Heart left ventricle (tissue), 16 donors: ENCODE results near the gene ERI3. TPM values are rescaled to one million over a fixed set of nuclear protein-coding genes. Genes with fewer than 3 reads are reported as not detected.

Source experiments
- ATAC-seq, 4 donors: fragments of 200-7000 bp; cut with Tn5 transposase; one replicate each; pipeline ENCODE4 v1.9.1; 2020 to 2022; ENCODE audit warnings: moderate library complexity in 4 of 4, mild to moderate bottlenecking in 3 of 4, moderate number of reproducible peaks in 1 of 4
- DNase-seq, 5 donors: peaks; one replicate each; pipeline ENCODE4 v3.0.0-alpha.2; 2020
- H3K27ac ChIP-seq, 12 donors: fragments of 200-600 bp; sonication (generic) in 4 of 12; one replicate each; pipeline versions ENCODE4 v1.5.0 to v1.8.0; 2016 to 2022; ENCODE audit warnings: mild to moderate bottlenecking in 2 of 12
- H3K27me3 ChIP-seq, 9 donors: fragments of 200-600 bp; sonication (generic) in 2 of 9; one replicate each; pipeline versions ENCODE4 v1.5.1 to v1.8.0; 2016 to 2022; ENCODE audit warnings: mild to moderate bottlenecking in 3 of 9
- H3K36me3 ChIP-seq, 9 donors: fragments of 200-600 bp; sonication (generic) in 2 of 9; one replicate each; pipeline versions ENCODE4 v1.5.0 to v1.8.0; 2018 to 2022; ENCODE audit warnings: mild to moderate bottlenecking in 2 of 9
- H3K4me1 ChIP-seq, 12 donors: fragments of 200-600 bp; sonication (generic) in 4 of 12; one replicate each; pipeline versions ENCODE4 v1.5.0 to v1.8.0; 2016 to 2022; ENCODE audit warnings: mild to moderate bottlenecking in 3 of 12
- H3K4me3 ChIP-seq, 12 donors: fragments of 200-600 bp; sonication (generic) in 4 of 12; one replicate each; pipeline versions ENCODE4 v1.5.0 to v1.8.0; 2017 to 2022; ENCODE audit warnings: mild to moderate bottlenecking in 9 of 12, moderate library complexity in 4 of 12
- H3K9me3 ChIP-seq, 12 donors: fragments of 200-600 bp; sonication (generic) in 4 of 12; one replicate each; pipeline versions ENCODE4 v1.5.0 to v1.8.0; 2016 to 2022; ENCODE audit warnings: mild to moderate bottlenecking in 1 of 12
- CTCF ChIP-seq, 12 donors: fragments of 200-600 bp; sonication (generic) in 4 of 12; IDR thresholded peaks; one replicate each; pipeline versions ENCODE4 v1.5.0 to v1.8.0; 2018 to 2022; ENCODE audit warnings: antibody characterized with exemption in 12 of 12, mild to moderate bottlenecking in 5 of 12
- POLR2A ChIP-seq, 2 donors: fragments of 450-650 bp; IDR thresholded peaks; one replicate each; pipeline ENCODE4 v1.6.1; 2017; ENCODE audit warnings: antibody characterized with exemption in 2 of 2, mild to moderate bottlenecking in 2 of 2, moderate library complexity in 2 of 2
- WGBS, 4 donors: extraction: QIAGEN DNeasy Blood & Tissue Kit in 2 of 4; methylation state at CpG; one replicate each; pipeline versions ENCODE4 v1.1.5 to v1.1.7; 2013 to 2018; 5-methylcytosine and 5-hydroxymethylcytosine counted together
- intact Hi-C, 10 donors: fragments of 100-400 bp; cut with DNase I; formaldehyde crosslinking; loops; one replicate each; pipeline versions ENCODE4 v1.11.1 to v1.14.2; 2022
- polyA plus RNA-seq, 2 donors: library from polyadenylated mRNA; stranded (reverse); fragments of 200-250 nt; gene quantifications; one replicate each; pipeline ENCODE4 v1.2.3, GENCODE V29; 2013
- total RNA-seq, 9 donors: library from RNA; depleted of rRNA in 2 of 9; stranded (reverse); fragments of >200 nt in 2 of 9; fragmentation: NEBNext Ultra II Directional in 3 of 9; extraction: Animal tissue kit (Norgen Biotek cat#: 25700) in 3 of 9; gene quantifications; one replicate each; pipeline versions ENCODE4 v1.1.0 to v1.2.4, GENCODE V29; 2016 to 2023
- donor health status: ischemic (EF 13 %, LVEDD 7.1; RV severe dilation, severe dysfunction).
- donor health status: healthy with polysubstance abuse.
- donor health status: DM: no; HTN: yes; CAD: no.
- donor health status: DM: no; HTN: no; CAD: no.
- donor health status: ischemic (EF 25% LVEDD 6.9; RV normal size, moderate dysfunction).
- donor health status: ischemic (EF 25% LVEDD 5.7; RV mildly dilated, moderate dysfunction).
- donor health status: healthy.
- donor health status: DM: yes; HTN: yes; CAD: no.
- donor health status: ischemic (EF 35%, LVEDD 5.7; RV mildly dilated, moderate dysfunction).
- donor health status: nonischemic (EF 11% LVEDD 7.7; RV severe dilation, severe dysfunction).
- donor health status: DM: yes; HTN: yes; CAD: no.
- donor health status: PGD.
- donor health status: ischemic (EF 29% LVEDD 5.4; RV normal size, mild dysfunction).
- donor health status: nonischemic (EF 23%, LVEDD 6.1; RV moderate dilation, normal function).

The ERI3 gene
- total and polyA plus RNA-seq, 11 donors: 29.8 to 68.9 (median 48.0) TPM

- peaks cover 0 to 87% (median 62%) of the 10 kb centered on the region in 9 donors for H3K36me3 ChIP-seq
- intact Hi-C loops: no loop called here
- H3K27me3 ChIP-seq: no peaks in the 10 kb centered on the region
- H3K4me1 ChIP-seq: no peaks in the 10 kb centered on the region
- H3K4me3 ChIP-seq: no peak overlapping the region
- ATAC-seq: no peak
- no peak for DNase-seq
- no peaks in the 10 kb centered on the region for H3K9me3 ChIP-seq
- H3K27ac ChIP-seq: no peak overlapping the region
- no peak for TF ChIP-seq POLR2A (IDR thresholded peaks at IDR 0.05)
- no peak for TF ChIP-seq CTCF (IDR thresholded peaks at IDR 0.05)
- 95 to 99% (median 97%) methylated on average over 1 of the region's 1 CpG for WGBS, 4 donors
Measured at GRCh38 chr1:44303532-44303931, 51.5 kb downstream of the ERI3 start.

DNA sequence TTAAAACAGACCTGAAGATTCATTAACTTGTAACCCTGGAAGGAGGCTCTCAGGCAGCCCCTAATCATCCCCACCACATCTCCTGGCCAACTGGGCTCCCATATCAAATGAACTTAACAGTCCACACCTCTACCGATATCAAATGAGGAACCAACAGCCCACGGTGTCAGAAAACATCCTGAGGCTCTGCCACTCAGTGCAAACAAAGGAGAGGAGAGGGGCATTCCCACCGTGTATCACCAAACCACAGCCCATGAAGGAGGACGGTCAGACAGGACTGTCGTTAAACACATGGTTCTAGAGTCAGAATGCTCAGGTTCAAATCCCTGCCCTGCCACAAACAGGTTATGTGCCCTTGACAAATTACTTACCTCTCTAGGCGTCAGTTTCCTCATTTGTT lies 52.5 kb downstream of the ERI3 start:
- TF ChIP-seq POLR2A (IDR thresholded peaks at IDR 0.05) (no peak), CTCF (IDR thresholded peaks at IDR 0.05) (no peak)
- Histone ChIP-seq H3K9me3 (no peaks in the 10 kb centered on the region), H3K27me3 (no peaks in the 10 kb centered on the region), H3K36me3 (peaks cover 0 to 85% (median 62%) of the 10 kb centered on the region in 9 donors), H3K4me1 (no peaks in the 10 kb centered on the region), H3K27ac (no peak overlapping the region), H3K4me3 (no peak overlapping the region)
- DNase-seq (no peak), ATAC-seq (no peak)
- intact Hi-C loops: no loop called here
- 81 to 91% (median 89%) methylated on average over 6 of the region's 6 CpGs for WGBS, 4 donors

- Histone ChIP-seq H3K9me3 (no peaks in the 10 kb centered on the region), H3K27me3 (no peaks in the 10 kb centered on the region), H3K36me3 (peaks cover 0 to 85% (median 62%) of the 10 kb centered on the region in 9 donors), H3K4me1 (no peaks in the 10 kb centered on the region), H3K4me3 (no peak overlapping the region), H3K27ac (no peak overlapping the region)
- ATAC-seq (no peak), DNase-seq (no peak)
- WGBS, 4 donors: 93 to 98% (median 95%) methylated on average over 5 of the region's 5 CpGs
- intact Hi-C loops: no loop called here
- TF ChIP-seq POLR2A (IDR thresholded peaks at IDR 0.05) (no peak), CTCF (IDR thresholded peaks at IDR 0.05) (no peak)
Measured at GRCh38 chr1:44301442-44301841, 53.6 kb downstream of the ERI3 start.

- Histone ChIP-seq H3K4me1 (no peaks in the 10 kb centered on the region), H3K9me3 (no peaks in the 10 kb centered on the region), H3K4me3 (no peak overlapping the region), H3K27me3 (no peaks in the 10 kb centered on the region), H3K27ac (no peak overlapping the region), H3K36me3 (peaks cover 0 to 85% (median 62%) of the 10 kb centered on the region in 9 donors)
- 70 to 85% (median 75%) methylated on average over 3 to 7 of the region's 7 CpGs for WGBS, 4 donors
- no peak for TF ChIP-seq POLR2A (IDR thresholded peaks at IDR 0.05)
- no peak for TF ChIP-seq CTCF (IDR thresholded peaks at IDR 0.05)
- intact Hi-C loops: no loop called here
- DNase-seq (no peak), ATAC-seq (no peak)
Measured at GRCh38 chr1:44300852-44301251, 54.2 kb downstream of the ERI3 start.
